ENCODE data around the gene CYTH4. TPM values are rescaled to one million over a fixed set of nuclear protein-coding genes. Genes with fewer than 3 reads are reported as not detected.

The CYTH4 gene
- total and polyA plus RNA-seq, 4 donors = 10.5 to 84.2 (median 35.0) TPM

- H3K9ac ChIP-seq (ENCODE audit: insufficient read depth in 1 of 2, low read length in 2 of 2) = no peak overlapping the region
- H3K4me3 ChIP-seq = no peak overlapping the region
- peaks cover 0 to 5% (median 0%) of the 10 kb centered on the region in 3 donors for H3K27me3 ChIP-seq (ENCODE audit: control insufficient read depth in 3 of 3, insufficient read depth in 3 of 3, low read length in 2 of 3)
- 84 to 95% methylated on average over 13 of the region's 13 CpGs for WGBS, 2 donors
- DNase-seq = no peak
- H3K36me3 ChIP-seq (ENCODE audit: control insufficient read depth in 4 of 4, insufficient read depth in 4 of 4, low read length in 4 of 4) = peaks cover 0 to 12% (median 0%) of the 10 kb centered on the region in 4 donors
- ATAC-seq (ENCODE audit: insufficient read depth, low FRiP score) = no peak
- H3K4me1 ChIP-seq (ENCODE audit: control insufficient read depth in 5 of 5, insufficient read depth in 5 of 5, low read length in 5 of 5) = no peaks in the 10 kb centered on the region
- TF ChIP-seq CTCF (IDR thresholded peaks at IDR 0.05; ENCODE audit: control extremely low read depth, extremely low read depth) = no peak
- H3K27ac ChIP-seq (ENCODE audit: low read depth in 1 of 2, low read length in 1 of 2) = no peak overlapping the region
- no peaks in the 10 kb centered on the region for H3K9me3 ChIP-seq (ENCODE audit: control insufficient read depth in 4 of 4, insufficient read depth in 3 of 4, low read length in 3 of 4)
Observed at GRCh38 chr22:37292641-37293040, 10.3 kb downstream of the CYTH4 start.

GRCh38 chr22:37293172-37293571 lies 10.9 kb downstream of the CYTH4 start:
- TF ChIP-seq CTCF (IDR thresholded peaks at IDR 0.05; ENCODE audit: control extremely low read depth, extremely low read depth) = no peak
- Histone ChIP-seq H3K36me3 (ENCODE audit: control insufficient read depth in 4 of 4, insufficient read depth in 4 of 4, low read length in 4 of 4) (peaks cover 0 to 12% (median 0%) of the 10 kb centered on the region in 4 donors), H3K9me3 (ENCODE audit: control insufficient read depth in 4 of 4, insufficient read depth in 3 of 4, low read length in 3 of 4) (no peaks in the 10 kb centered on the region), H3K4me3 (no peak overlapping the region), H3K9ac (ENCODE audit: insufficient read depth in 1 of 2, low read length in 2 of 2) (no peak overlapping the region), H3K27me3 (ENCODE audit: control insufficient read depth in 3 of 3, insufficient read depth in 3 of 3, low read length in 2 of 3) (peaks cover 0 to 5% (median 0%) of the 10 kb centered on the region in 3 donors), H3K27ac (ENCODE audit: low read depth in 1 of 2, low read length in 1 of 2) (no peak overlapping the region), H3K4me1 (ENCODE audit: control insufficient read depth in 5 of 5, insufficient read depth in 5 of 5, low read length in 5 of 5) (no peaks in the 10 kb centered on the region)
- DNase-seq (no peak), ATAC-seq (ENCODE audit: insufficient read depth, low FRiP score) (no peak)
- WGBS, 2 donors = 91 to 98% methylated on average over 3 of the region's 3 CpGs

- TF ChIP-seq CTCF (IDR thresholded peaks at IDR 0.05; ENCODE audit: control extremely low read depth, extremely low read depth) = no peak
- no peak overlapping the region for H3K4me3 ChIP-seq
- DNase-seq (no peak), ATAC-seq (ENCODE audit: insufficient read depth, low FRiP score) (no peak)
- no peaks in the 10 kb centered on the region for H3K4me1 ChIP-seq (ENCODE audit: control insufficient read depth in 5 of 5, insufficient read depth in 5 of 5, low read length in 5 of 5)
- H3K27ac ChIP-seq (ENCODE audit: low read depth in 1 of 2, low read length in 1 of 2) = no peak overlapping the region
- peaks cover 0 to 14% (median 0%) of the 10 kb centered on the region in 4 donors for H3K36me3 ChIP-seq (ENCODE audit: control insufficient read depth in 4 of 4, insufficient read depth in 4 of 4, low read length in 4 of 4)
- no peak overlapping the region for H3K9ac ChIP-seq (ENCODE audit: insufficient read depth in 1 of 2, low read length in 2 of 2)
- peaks cover 0 to 5% (median 0%) of the 10 kb centered on the region in 3 donors for H3K27me3 ChIP-seq (ENCODE audit: control insufficient read depth in 3 of 3, insufficient read depth in 3 of 3, low read length in 2 of 3)
- 74 to 87% methylated on average over 9 of the region's 9 CpGs for WGBS, 2 donors
- H3K9me3 ChIP-seq (ENCODE audit: control insufficient read depth in 4 of 4, insufficient read depth in 3 of 4, low read length in 3 of 4) = no peaks in the 10 kb centered on the region
Observed at GRCh38 chr22:37294747-37295146, 12.4 kb downstream of the CYTH4 start.
